SU-DHL-6 (cell line): ENCODE results near the gene SULT2B1.
A peak's percentile ranks its signal among the peaks of the same experiment; 100 is the strongest.

Source experiments
- H2AFZ ChIP-seq: fragments of 200-600 bp; sonication (generic); 2 replicates; pipeline ENCODE4 v1.6.1; 2014; ENCODE audit warnings: low read depth, mild to moderate bottlenecking, moderate library complexity, mixed read lengths, antibody characterized with exemption, low read length; ENCODE audit not compliant: severe bottlenecking
- H3F3A ChIP-seq: fragments of 200-600 bp; shearing (Covaris generic); 2 replicates; pipeline ENCODE4 v1.6.0; 2016; ENCODE audit warnings: antibody characterized with exemption, mild to moderate bottlenecking; ENCODE audit not compliant: insufficient read depth
- H3K27ac ChIP-seq: fragments of 200-600 bp; sonication (generic); 2 replicates; pipeline ENCODE4 v1.5.1; 2016; ENCODE audit warnings: low read depth, mild to moderate bottlenecking, low read length, moderate library complexity, mixed read lengths
- H3K27me3 ChIP-seq: fragments of 200-600 bp; sonication (generic), shearing (Covaris generic); 2 replicates; pipeline ENCODE4 v1.6.0; 2014; ENCODE audit warnings: mild to moderate bottlenecking, low read length
- H3K36me3 ChIP-seq: fragments of 200-600 bp; sonication (generic); 2 replicates; pipeline ENCODE4 v1.6.1; 2014; ENCODE audit warnings: mild to moderate bottlenecking, low read length, mixed read lengths
- H3K4me2 ChIP-seq: fragments of 300-600, 200-600 bp; shearing (Covaris generic), sonication (generic); 2 replicates; pipeline ENCODE4 v1.6.0; 2014; ENCODE audit warnings: low read length, low read depth, mild to moderate bottlenecking; ENCODE audit not compliant: poor library complexity, severe bottlenecking
- H3K4me3 ChIP-seq: fragments of 200-600 bp; sonication (generic); 2 replicates; pipeline ENCODE4 v1.5.1; 2014; ENCODE audit warnings: antibody characterized with exemption, low read length, mild to moderate bottlenecking, mixed read lengths; ENCODE audit not compliant: insufficient read depth, poor library complexity, severe bottlenecking
- H3K79me2 ChIP-seq: fragments of 200-600 bp; sonication (generic); 2 replicates; pipeline ENCODE4 v1.6.1; 2014; ENCODE audit warnings: mild to moderate bottlenecking, low read length, moderate library complexity; ENCODE audit not compliant: insufficient read depth
- H3K9ac ChIP-seq: fragments of 200-600 bp; sonication (generic); 2 replicates; pipeline ENCODE4 v1.7.0; 2014; ENCODE audit warnings: mild to moderate bottlenecking, low read length
- H3K9me2 ChIP-seq: fragments of 200-600 bp; sonication (generic); replicated peaks from 2 replicates; pipeline ENCODE4 v1.6.1; 2014; ENCODE audit warnings: low read length; ENCODE audit not compliant: insufficient read depth
- H3K9me3 ChIP-seq: fragments of 200-600 bp; sonication (generic); 2 replicates; pipeline ENCODE4 v1.6.1; 2014; ENCODE audit warnings: low read length, mixed read lengths; ENCODE audit not compliant: insufficient read depth
- H4K20me1 ChIP-seq: fragments of 200-600 bp; sonication (generic); 2 replicates; pipeline ENCODE4 v1.6.1; 2014; ENCODE audit warnings: low read depth, mild to moderate bottlenecking, antibody characterized with exemption, low read length, moderate library complexity, mixed read lengths
- EZH2phosphoT487 ChIP-seq: fragments of 200-600 bp; sonication (generic), shearing (Covaris generic); conservative IDR thresholded peaks from 2 replicates; pipeline ENCODE4 v1.6.1; 2018; ENCODE audit warnings: mild to moderate bottlenecking, antibody characterized with exemption, low read length, moderate library complexity, mixed read lengths
- TF ChIP-seq, protein P1 (sequence below): fragments of 200-600 bp; sonication (generic); IDR thresholded peaks from one replicate; pipeline ENCODE4 v1.5.1; 2017; ENCODE audit warnings: antibody characterized with exemption, mild to moderate bottlenecking, low read length, moderate library complexity; ENCODE audit not compliant: insufficient read depth, poor library complexity, severe bottlenecking

The SULT2B1 gene

DNA sequence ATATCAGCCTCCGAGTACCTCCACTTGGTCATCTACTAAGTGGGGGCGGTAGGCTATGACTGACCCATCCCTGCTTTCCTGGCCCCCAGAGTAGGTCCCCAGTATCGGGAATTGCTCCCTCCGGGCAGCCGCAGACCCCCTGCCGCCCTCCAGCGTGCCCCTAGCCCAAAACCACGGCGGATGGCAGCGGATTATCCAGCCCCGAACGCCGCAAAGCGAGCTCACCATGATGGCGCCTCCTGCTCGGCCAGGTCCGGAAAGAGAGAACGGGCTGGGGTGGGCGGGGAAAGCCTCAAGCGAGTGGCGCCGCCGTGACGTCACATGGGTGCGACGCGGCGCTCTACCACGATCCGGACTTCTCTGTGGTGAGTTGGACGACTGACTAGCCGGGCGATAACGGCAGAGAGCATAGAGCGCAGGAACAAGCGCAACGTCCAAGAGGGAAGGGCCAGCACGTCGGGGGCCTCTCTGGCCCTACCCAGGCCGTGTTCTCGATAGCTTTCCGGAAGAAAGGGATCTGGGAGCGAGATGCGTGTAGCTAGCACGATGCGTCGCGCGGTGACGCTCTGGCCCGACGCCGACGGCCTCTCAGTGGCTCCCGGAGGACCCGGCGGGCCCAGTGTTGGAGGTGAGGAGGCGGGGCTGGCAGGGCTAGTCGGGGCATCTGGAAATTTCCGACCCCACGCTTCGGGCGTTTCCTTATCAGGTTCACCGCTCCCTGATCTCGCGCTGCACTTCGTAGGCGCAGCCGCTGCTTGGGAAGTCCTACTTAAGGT is 67.1 kb downstream of the SULT2B1 start, which contains the start of the genes RPL18 and SPHK2:
TSS of gene RPL18 (minus strand) at position 263 of the 776 bp plus-strand sequence. CDS start at position 228, 35 bp downstream.
TSS of gene SPHK2 (plus strand) at position 591 of the 776 bp plus-strand sequence. CDS start 1,009 bp downstream, outside the sequence.
- peaks cover 14% of the 10 kb centered on the region for H4K20me1 ChIP-seq
- H3K79me2 ChIP-seq = peaks cover 45% of the 10 kb centered on the region
- no peaks in the 10 kb centered on the region for H3K27me3 ChIP-seq
- H3K9me3 ChIP-seq = no peaks in the 10 kb centered on the region
- H3K4me2 ChIP-seq = peak within 1 kb of the TSS; percentile 92
- H3K9me2 ChIP-seq = no peaks in the 10 kb centered on the region
- H3F3A ChIP-seq = peaks cover 26% of the 10 kb centered on the region
- no peak for TF ChIP-seq EZH2phosphoT487
- TF ChIP-seq, protein P1, sequence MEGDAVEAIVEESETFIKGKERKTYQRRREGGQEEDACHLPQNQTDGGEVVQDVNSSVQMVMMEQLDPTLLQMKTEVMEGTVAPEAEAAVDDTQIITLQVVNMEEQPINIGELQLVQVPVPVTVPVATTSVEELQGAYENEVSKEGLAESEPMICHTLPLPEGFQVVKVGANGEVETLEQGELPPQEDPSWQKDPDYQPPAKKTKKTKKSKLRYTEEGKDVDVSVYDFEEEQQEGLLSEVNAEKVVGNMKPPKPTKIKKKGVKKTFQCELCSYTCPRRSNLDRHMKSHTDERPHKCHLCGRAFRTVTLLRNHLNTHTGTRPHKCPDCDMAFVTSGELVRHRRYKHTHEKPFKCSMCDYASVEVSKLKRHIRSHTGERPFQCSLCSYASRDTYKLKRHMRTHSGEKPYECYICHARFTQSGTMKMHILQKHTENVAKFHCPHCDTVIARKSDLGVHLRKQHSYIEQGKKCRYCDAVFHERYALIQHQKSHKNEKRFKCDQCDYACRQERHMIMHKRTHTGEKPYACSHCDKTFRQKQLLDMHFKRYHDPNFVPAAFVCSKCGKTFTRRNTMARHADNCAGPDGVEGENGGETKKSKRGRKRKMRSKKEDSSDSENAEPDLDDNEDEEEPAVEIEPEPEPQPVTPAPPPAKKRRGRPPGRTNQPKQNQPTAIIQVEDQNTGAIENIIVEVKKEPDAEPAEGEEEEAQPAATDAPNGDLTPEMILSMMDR = no peak
- H3K9ac ChIP-seq = peak within 1 kb of the TSS; percentile 92
- peak within 1 kb of the TSS; percentile 29 for H2AFZ ChIP-seq
- H3K4me3 ChIP-seq = peak within 1 kb of the TSS; percentile 79
- H3K36me3 ChIP-seq = peaks cover 16% of the 10 kb centered on the region
- H3K27ac ChIP-seq = peak within 1 kb of the TSS; percentile 77

DNA sequence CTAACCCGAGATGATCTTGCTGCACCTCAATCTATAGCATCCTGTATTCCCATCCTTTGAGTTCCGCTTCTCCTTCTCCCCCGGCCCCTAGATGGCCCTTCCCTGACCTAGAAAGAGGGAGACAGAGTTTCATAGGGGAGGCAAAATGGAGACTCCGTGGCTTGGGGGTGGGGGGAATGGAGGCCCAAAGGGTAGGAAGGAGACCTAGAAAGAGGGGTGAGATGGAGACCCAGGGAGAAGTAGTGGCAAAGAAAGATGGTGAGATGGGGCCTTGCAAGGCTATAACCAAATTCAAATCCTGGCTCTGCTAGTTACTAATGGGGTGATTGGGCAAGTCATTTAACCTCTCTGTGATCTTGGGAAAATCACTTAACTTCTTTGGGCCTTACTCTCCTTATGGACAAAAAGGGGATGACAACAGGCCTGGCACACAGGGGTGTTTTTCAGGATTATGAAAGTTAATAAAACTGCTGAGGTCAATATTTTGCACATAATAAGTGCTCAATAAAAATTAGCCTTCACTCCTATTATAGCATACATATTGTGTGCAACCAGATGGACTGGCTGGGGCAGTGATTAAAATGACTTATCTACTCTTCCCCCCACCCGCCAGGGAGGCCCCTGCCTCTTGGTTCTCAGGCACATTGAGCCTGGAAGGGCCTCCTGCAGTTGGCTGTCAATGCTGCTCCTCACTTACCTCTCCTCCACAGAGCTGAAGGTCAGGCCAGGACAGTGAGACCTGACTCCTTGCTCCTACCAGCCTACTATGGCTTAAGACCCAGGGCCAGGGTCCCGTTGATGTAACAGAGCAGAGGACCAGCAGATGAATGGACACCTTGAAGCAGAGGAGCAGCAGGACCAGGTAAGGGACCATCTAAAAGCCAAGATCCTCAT is 68.0 kb downstream of the SULT2B1 start:
- peak overlapping the region; percentile 29 for H2AFZ ChIP-seq
- peaks cover 14% of the 10 kb centered on the region for H4K20me1 ChIP-seq
- H3K9ac ChIP-seq = peak overlapping the region; percentile 92
- H3K27me3 ChIP-seq = no peaks in the 10 kb centered on the region
- peaks cover 20% of the 10 kb centered on the region for H3F3A ChIP-seq
- no peaks in the 10 kb centered on the region for H3K9me2 ChIP-seq
- peaks cover 45% of the 10 kb centered on the region for H3K79me2 ChIP-seq
- no peak for TF ChIP-seq EZH2phosphoT487
- TF ChIP-seq, protein P1 = no peak
- H3K4me2 ChIP-seq = peak overlapping the region; percentile 92
- H3K36me3 ChIP-seq = peaks cover 16% of the 10 kb centered on the region
- no peaks in the 10 kb centered on the region for H3K9me3 ChIP-seq
- peak overlapping the region; percentile 79 for H3K4me3 ChIP-seq
- peak overlapping the region; percentile 77 for H3K27ac ChIP-seq

DNA sequence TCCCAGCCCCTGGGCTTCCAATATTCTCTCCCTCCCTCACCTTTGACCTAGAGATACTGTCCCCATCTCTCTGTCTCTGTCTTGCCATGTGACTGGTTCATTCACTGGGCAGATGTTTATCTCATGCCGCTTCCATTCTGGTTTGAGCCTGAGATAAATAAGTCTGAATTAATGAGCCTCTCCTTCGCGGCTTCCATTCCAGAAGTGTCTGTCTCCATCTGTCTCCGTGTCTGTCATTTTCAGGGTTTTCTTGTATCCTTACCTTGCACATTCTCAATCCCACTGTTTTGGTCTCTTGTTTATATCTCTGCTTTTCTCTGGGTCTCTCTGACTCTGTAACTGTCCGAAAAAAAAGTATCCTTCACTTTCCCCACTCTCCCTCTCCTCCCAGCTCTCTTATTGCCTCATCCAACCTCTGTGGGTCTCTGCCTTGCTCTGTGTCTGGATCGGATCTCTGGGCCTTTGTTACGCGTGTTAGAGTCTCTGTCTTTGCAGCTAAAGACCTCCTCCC is 71.6 kb downstream of the SULT2B1 start:
- Histone ChIP-seq H3K9me2 (no peaks in the 10 kb centered on the region), H3K9ac (peak overlapping the region; percentile 60), H3K4me3 (peak overlapping the region; percentile 56), H3F3A (peaks cover 7% of the 10 kb centered on the region; the same call in 1 of the 2 replicates), H3K9me3 (no peaks in the 10 kb centered on the region), H4K20me1 (no peaks in the 10 kb centered on the region), H3K79me2 (peaks cover 18% of the 10 kb centered on the region), H3K27me3 (no peaks in the 10 kb centered on the region), H3K4me2 (peak overlapping the region; percentile 89), H2AFZ (peak overlapping the region; percentile 49), H3K27ac (peak overlapping the region; percentile 58), H3K36me3 (no peaks in the 10 kb centered on the region)
- TF ChIP-seq, protein P1 = no peak
- TF ChIP-seq EZH2phosphoT487 = no peak
